Stomach smooth muscle (tissue), 2 donors: ENCODE results near the gene ATP2A2.

Source experiments
- H3K27ac ChIP-seq: one replicate; pipeline ENCODE4 v1.7.0; 2013; ENCODE audit warnings: mild to moderate bottlenecking, low read length, inconsistent platforms
- H3K27me3 ChIP-seq, 2 donors: one replicate each; pipeline ENCODE4 v1.7.0; 2013; ENCODE audit warnings: low read length in 2 of 2; ENCODE audit not compliant: insufficient read depth in 2 of 2, control insufficient read depth in 1 of 2
- H3K36me3 ChIP-seq, 2 donors: one replicate each; pipeline ENCODE4 v1.7.0; 2013; ENCODE audit warnings: low read length in 2 of 2; ENCODE audit not compliant: control insufficient read depth in 2 of 2, insufficient read depth in 2 of 2
- H3K4me1 ChIP-seq: one replicate; pipeline ENCODE4 v1.7.0; 2013; ENCODE audit warnings: low read length; ENCODE audit not compliant: control insufficient read depth, insufficient read depth
- H3K4me3 ChIP-seq, 2 donors: one replicate each; pipeline ENCODE4 v1.7.0; 2013; ENCODE audit warnings: low read length in 2 of 2
- H3K9ac ChIP-seq, 2 donors: one replicate each; pipeline ENCODE4 v1.7.0; 2013; ENCODE audit warnings: low read length in 2 of 2, mild to moderate bottlenecking in 1 of 2
- H3K9me3 ChIP-seq, 2 donors: one replicate each; pipeline ENCODE4 v1.7.0; 2013; ENCODE audit warnings: low read length in 2 of 2; ENCODE audit not compliant: control insufficient read depth in 2 of 2
- donor health status: healthy.
- donor health status: Pancreatic carcinoma.

Gene ATP2A2

GRCh38 chr12:110279566-110280375 lies 1.3 kb upstream of the ATP2A2 start:
- H3K27me3 ChIP-seq: no peaks in the 10 kb centered on the region
- no peaks in the 10 kb centered on the region for H3K9me3 ChIP-seq
- peak overlapping the region; percentile 80 for H3K27ac ChIP-seq
- H3K9ac ChIP-seq: peak overlapping the region; percentile 73 to 86
- peak overlapping the region; percentile 84 to 85 for H3K4me3 ChIP-seq
- peaks cover 13% of the 10 kb centered on the region for H3K4me1 ChIP-seq
- H3K36me3 ChIP-seq: no peaks in the 10 kb centered on the region

DNA sequence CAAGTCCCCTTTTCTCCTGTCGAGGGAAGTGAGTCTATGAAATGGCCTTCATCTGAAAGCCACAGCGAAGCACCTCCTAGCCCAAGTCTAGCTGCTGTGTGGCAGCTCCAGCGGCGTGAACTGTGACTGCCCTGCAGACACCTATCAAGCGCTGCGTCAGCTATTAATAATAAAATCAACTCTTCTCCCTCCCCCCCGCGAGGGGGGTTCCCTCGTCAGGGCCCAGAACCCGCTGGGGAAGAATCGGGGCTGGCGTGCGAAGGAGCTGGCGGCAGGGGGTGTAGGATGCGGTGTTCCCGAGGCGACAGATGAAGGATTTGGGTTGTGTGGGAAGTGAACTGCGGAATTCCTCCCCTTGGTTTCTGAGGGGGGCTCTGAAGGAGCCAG lies 662 bp upstream of the ATP2A2 start:
- Histone ChIP-seq H3K27ac (peak overlapping the region; percentile 80), H3K36me3 (peaks cover 0 to under 1% of the 10 kb centered on the region in 2 donors), H3K4me1 (peaks cover 13% of the 10 kb centered on the region), H3K9ac (peak overlapping the region; percentile 73 to 86), H3K27me3 (no peaks in the 10 kb centered on the region), H3K4me3 (peak overlapping the region; percentile 84 to 85), H3K9me3 (no peaks in the 10 kb centered on the region)

DNA sequence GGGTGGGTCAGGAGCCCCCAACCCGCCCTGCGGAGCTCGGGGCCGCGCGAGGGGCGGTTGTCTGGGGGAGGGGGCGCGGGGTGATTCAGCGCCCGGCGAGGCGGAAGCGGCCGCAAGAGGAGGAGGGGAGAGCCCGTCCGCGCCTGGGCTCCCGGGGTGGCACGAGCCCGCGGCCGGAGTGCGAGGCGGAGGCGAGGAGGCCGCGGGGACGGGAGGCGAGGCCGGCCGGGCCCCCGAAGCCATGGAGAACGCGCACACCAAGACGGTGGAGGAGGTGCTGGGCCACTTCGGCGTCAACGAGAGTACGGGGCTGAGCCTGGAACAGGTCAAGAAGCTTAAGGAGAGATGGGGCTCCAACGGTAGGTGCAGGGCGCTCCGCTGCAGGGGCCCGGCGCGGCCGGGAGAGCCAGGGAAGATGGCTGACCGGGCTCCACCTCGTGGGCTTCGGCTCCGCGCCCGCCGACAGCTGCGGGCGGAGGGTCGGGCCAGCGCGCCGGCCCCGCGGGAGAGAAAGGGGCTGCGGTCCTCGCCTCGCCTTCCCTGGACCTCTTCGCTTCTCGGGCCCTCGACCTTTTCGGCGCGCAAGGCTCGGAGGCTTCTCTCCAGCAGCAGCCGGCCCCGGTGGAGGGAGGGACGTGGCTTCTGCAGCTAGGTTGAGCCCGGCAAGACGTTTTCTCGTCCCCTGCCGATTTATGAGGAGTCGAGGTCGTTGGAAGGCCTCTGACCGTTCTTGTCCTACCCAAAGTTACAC lies 677 bp downstream of the ATP2A2 start:
- H3K9me3 ChIP-seq: no peaks in the 10 kb centered on the region
- H3K36me3 ChIP-seq: peaks cover 3 to 4% of the 10 kb centered on the region in 2 donors
- peak overlapping the region; percentile 81 to 84 for H3K4me3 ChIP-seq
- peak overlapping the region; percentile 80 for H3K27ac ChIP-seq
- H3K27me3 ChIP-seq: no peaks in the 10 kb centered on the region
- H3K4me1 ChIP-seq: peaks cover 13% of the 10 kb centered on the region
- peak overlapping the region; percentile 73 to 81 for H3K9ac ChIP-seq

DNA sequence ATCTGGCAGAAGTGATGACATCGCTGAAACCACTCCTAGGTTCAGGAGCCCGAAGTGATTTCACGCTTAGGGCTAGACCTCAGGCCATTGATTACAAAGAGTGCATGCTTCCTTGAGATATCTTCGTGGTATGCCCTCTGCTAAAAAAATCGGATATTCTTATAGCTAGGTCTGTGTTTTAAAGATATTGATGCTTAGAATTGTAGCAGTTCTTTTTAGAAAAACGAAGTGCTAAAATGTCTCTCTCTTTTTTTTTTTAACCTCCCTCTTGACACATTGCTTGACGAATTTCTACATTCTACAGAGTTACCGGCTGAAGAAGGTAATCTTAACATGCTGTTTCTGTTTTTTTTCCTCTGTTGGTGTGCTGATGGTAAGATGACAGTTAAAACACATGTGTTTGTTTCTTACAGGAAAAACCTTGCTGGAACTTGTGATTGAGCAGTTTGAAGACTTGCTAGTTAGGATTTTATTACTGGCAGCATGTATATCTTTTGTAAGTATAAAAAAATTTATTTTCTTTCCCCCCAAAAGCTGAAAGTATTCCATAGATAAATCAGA lies 1.3 kb downstream of the ATP2A2 start:
- Histone ChIP-seq H3K9me3 (no peaks in the 10 kb centered on the region), H3K27me3 (no peaks in the 10 kb centered on the region), H3K4me1 (peaks cover 13% of the 10 kb centered on the region), H3K27ac (peak overlapping the region; percentile 80), H3K36me3 (peaks cover 3 to 4% of the 10 kb centered on the region in 2 donors), H3K4me3 (peak overlapping the region; percentile 81 to 84), H3K9ac (peak overlapping the region; percentile 73 to 81)

GRCh38 chr12:110282956-110283817 lies 2.1 kb downstream of the ATP2A2 start:
- H3K9me3 ChIP-seq: no peaks in the 10 kb centered on the region
- no peak overlapping the region for H3K27ac ChIP-seq
- peaks cover 13% of the 10 kb centered on the region for H3K4me1 ChIP-seq
- peak overlapping the region; percentile 81 to 84 for H3K4me3 ChIP-seq
- peak overlapping the region in 1 of 2 donors; percentile 73 for H3K9ac ChIP-seq
- peaks cover 4 to 5% of the 10 kb centered on the region in 2 donors for H3K36me3 ChIP-seq
- no peaks in the 10 kb centered on the region for H3K27me3 ChIP-seq

GRCh38 chr12:110284597-110284996 lies 3.5 kb downstream of the ATP2A2 start:
- no peak overlapping the region for H3K27ac ChIP-seq
- no peaks in the 10 kb centered on the region for H3K27me3 ChIP-seq
- H3K36me3 ChIP-seq: peaks cover 5 to 7% of the 10 kb centered on the region in 2 donors
- H3K9me3 ChIP-seq: no peaks in the 10 kb centered on the region
- peaks cover 19% of the 10 kb centered on the region for H3K4me1 ChIP-seq
- peak overlapping the region; percentile 23 to 81 for H3K4me3 ChIP-seq
- no peak overlapping the region for H3K9ac ChIP-seq

GRCh38 chr12:110286623-110287022 lies 5.6 kb downstream of the ATP2A2 start:
- H3K27me3 ChIP-seq: no peaks in the 10 kb centered on the region
- H3K9ac ChIP-seq: no peak overlapping the region
- peaks cover 11% of the 10 kb centered on the region for H3K4me1 ChIP-seq
- no peaks in the 10 kb centered on the region for H3K9me3 ChIP-seq
- no peak overlapping the region for H3K4me3 ChIP-seq
- H3K27ac ChIP-seq: no peak overlapping the region
- peaks cover 9 to 14% of the 10 kb centered on the region in 2 donors for H3K36me3 ChIP-seq

- Histone ChIP-seq H3K27ac (no peak overlapping the region), H3K4me3 (no peak overlapping the region), H3K4me1 (peaks cover 11% of the 10 kb centered on the region), H3K36me3 (peaks cover 18 to 25% of the 10 kb centered on the region in 2 donors), H3K27me3 (no peaks in the 10 kb centered on the region), H3K9me3 (no peaks in the 10 kb centered on the region), H3K9ac (no peak overlapping the region)
These were observed 6.9 kb downstream of the ATP2A2 start for GRCh38 chr12:110287986-110288385.

GRCh38 chr12:110289044-110289710 lies 8.1 kb downstream of the ATP2A2 start:
- H3K9ac ChIP-seq: no peak overlapping the region
- no peaks in the 10 kb centered on the region for H3K9me3 ChIP-seq
- peaks cover 21 to 27% of the 10 kb centered on the region in 2 donors for H3K36me3 ChIP-seq
- no peak overlapping the region for H3K4me3 ChIP-seq
- peaks cover 10% of the 10 kb centered on the region for H3K4me1 ChIP-seq
- H3K27ac ChIP-seq: no peak overlapping the region
- H3K27me3 ChIP-seq: no peaks in the 10 kb centered on the region

DNA sequence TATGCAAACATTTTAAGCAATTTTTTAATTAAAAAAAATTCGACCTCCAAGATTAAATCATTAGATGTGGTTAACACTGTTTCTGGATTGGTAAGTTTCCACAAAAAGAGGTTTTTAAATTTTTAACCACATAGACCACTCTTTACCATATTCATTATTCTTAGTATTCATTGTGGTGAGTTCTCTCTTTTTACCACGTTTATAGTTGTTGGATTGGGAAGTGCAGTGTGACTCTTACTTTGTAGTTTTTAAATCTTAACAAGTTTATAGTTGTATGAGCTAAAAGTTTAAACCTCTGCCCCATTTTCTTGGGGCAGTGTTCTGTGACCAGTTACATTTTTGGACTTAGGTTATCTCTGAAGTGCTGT lies 8.6 kb downstream of the ATP2A2 start:
- H3K27me3 ChIP-seq: no peaks in the 10 kb centered on the region
- H3K36me3 ChIP-seq: peaks cover 21 to 27% of the 10 kb centered on the region in 2 donors
- H3K4me3 ChIP-seq: no peak overlapping the region
- no peak overlapping the region for H3K27ac ChIP-seq
- H3K9me3 ChIP-seq: no peaks in the 10 kb centered on the region
- H3K4me1 ChIP-seq: peaks cover 8% of the 10 kb centered on the region
- H3K9ac ChIP-seq: no peak overlapping the region
